ENCODE data around the gene NKIRAS2. TPM values are rescaled to one million over a fixed set of nuclear protein-coding genes. Genes with fewer than 3 reads are reported as not detected.
"Not testable (repeated sequence)": the region's sequence is repeated elsewhere in the genome, so short reads cannot be mapped to it uniquely, and the experiment has no call there.

NKIRAS2 gene
- total RNA-seq, 2 donors from 2014 or later, result 43.8 to 46.2 TPM

- no peak for DNase-seq (ENCODE audit: low spot score)
- no peaks in the 10 kb centered on the region for H3K27me3 ChIP-seq (replicated peaks; ENCODE audit: insufficient read depth)
- H3K4me1 ChIP-seq (ENCODE audit: control insufficient read depth in 1 of 2, low read depth in 2 of 2), result peaks cover 3 to 24% of the 10 kb centered on the region in 2 donors
- no peak for TF ChIP-seq CTCF (IDR thresholded peaks at IDR 0.05)
- no peak for ATAC-seq (ENCODE audit: insufficient number of reproducible peaks, low FRiP score, low read depth)
- peaks cover 22% of the 10 kb centered on the region for H3K36me3 ChIP-seq
- H3K4me3 ChIP-seq, result no peak overlapping the region
- no peaks in the 10 kb centered on the region for H3K9me3 ChIP-seq
- H3K27ac ChIP-seq, result no peak overlapping the region
These were observed 14.7 kb upstream of the NKIRAS2 start for GRCh38 chr17:42005166-42005565.

GRCh38 chr17:42009170-42009569, 10.7 kb upstream of the NKIRAS2 start:
- Histone ChIP-seq H3K4me1 (ENCODE audit: control insufficient read depth in 1 of 2, low read depth in 2 of 2) (peaks cover 12 to 61% of the 10 kb centered on the region in 2 donors), H3K9me3 (no peaks in the 10 kb centered on the region), H3K27ac (no peak overlapping the region), H3K36me3 (peaks cover 8% of the 10 kb centered on the region), H3K27me3 (replicated peaks; ENCODE audit: insufficient read depth) (no peaks in the 10 kb centered on the region), H3K4me3 (no peak overlapping the region)
- ATAC-seq (ENCODE audit: insufficient number of reproducible peaks, low FRiP score, low read depth) (no peak), DNase-seq (ENCODE audit: low spot score) (no peak)
- no peak for TF ChIP-seq CTCF (IDR thresholded peaks at IDR 0.05)

GRCh38 chr17:42010266-42010680, 9.6 kb upstream of the NKIRAS2 start:
- not testable (repeated sequence) for ATAC-seq (ENCODE audit: insufficient number of reproducible peaks, low FRiP score, low read depth); H3K27me3 ChIP-seq (replicated peaks; ENCODE audit: insufficient read depth); H3K9me3 ChIP-seq; H3K36me3 ChIP-seq; H3K4me3 ChIP-seq; H3K27ac ChIP-seq; DNase-seq (ENCODE audit: low spot score)
- H3K4me1 ChIP-seq (ENCODE audit: control insufficient read depth in 1 of 2, low read depth in 2 of 2), result peaks cover 23 to 72% of the 10 kb centered on the region in 2 donors

GRCh38 chr17:42010898-42011516, 8.9 kb upstream of the NKIRAS2 start:
- H3K4me1 ChIP-seq (ENCODE audit: control insufficient read depth in 1 of 2, low read depth in 2 of 2), result peaks cover 31 to 79% of the 10 kb centered on the region in 2 donors
- peaks cover 8% of the 10 kb centered on the region for H3K36me3 ChIP-seq
- H3K27ac ChIP-seq, result no peak overlapping the region

DNA sequence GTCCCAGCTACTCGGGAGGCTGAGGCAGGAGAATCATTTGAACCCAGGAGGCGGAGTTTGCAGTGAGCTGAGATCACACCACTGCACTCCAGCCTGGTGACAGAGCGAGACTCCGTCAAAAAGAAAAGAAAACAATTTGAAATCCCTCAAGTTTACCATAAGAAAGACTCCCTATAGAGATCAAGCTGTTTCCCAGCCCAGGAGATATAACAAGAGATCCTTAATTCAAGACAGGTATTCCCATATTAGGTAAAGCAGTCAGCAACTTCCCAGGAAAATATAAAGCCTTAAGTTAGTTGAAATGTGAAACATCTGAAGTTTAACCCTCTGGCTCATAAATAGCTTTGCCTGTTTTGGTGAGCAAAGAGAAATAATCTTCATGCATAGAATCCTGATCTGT, 7.5 kb upstream of the NKIRAS2 start:
- not testable (repeated sequence) for DNase-seq (ENCODE audit: low spot score); H3K27me3 ChIP-seq (replicated peaks; ENCODE audit: insufficient read depth); ATAC-seq (ENCODE audit: insufficient number of reproducible peaks, low FRiP score, low read depth); H3K4me3 ChIP-seq; H3K27ac ChIP-seq; H3K36me3 ChIP-seq; H3K9me3 ChIP-seq
- H3K4me1 ChIP-seq (ENCODE audit: control insufficient read depth in 1 of 2, low read depth in 2 of 2), result peaks cover 31 to 76% of the 10 kb centered on the region in 2 donors

More at GRCh38 chr17:42010898-42011516, 8.9 kb upstream of the NKIRAS2 start:
- ATAC-seq (ENCODE audit: insufficient number of reproducible peaks, low FRiP score, low read depth), result no peak
- H3K9me3 ChIP-seq, result no peaks in the 10 kb centered on the region
- no peak for DNase-seq (ENCODE audit: low spot score)
- TF ChIP-seq CTCF (IDR thresholded peaks at IDR 0.05), result no peak
- H3K4me3 ChIP-seq, result no peak overlapping the region
- no peaks in the 10 kb centered on the region for H3K27me3 ChIP-seq (replicated peaks; ENCODE audit: insufficient read depth)

DNA sequence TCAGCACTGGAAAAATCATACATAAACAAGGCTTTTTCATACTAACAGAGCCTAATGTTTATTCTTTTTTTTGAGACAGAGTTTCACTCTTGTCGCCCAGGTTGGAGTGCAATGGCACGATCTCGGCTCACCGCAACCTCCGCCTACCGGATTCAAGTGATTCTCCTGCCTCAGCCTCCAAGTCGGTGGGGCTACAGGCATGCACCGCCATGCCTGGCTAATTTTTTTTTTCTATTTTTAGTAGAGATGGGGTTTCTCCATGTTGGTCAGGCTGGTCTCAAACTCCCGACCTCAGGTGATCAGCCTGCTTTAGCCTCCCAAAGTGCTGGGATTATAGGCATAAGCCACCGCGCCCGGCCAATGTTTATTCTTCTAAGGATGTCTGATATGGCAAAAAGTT, 6.2 kb upstream of the NKIRAS2 start:
- H3K9me3 ChIP-seq; DNase-seq (ENCODE audit: low spot score): not testable (repeated sequence)
- peaks cover 29 to 81% of the 10 kb centered on the region in 2 donors for H3K4me1 ChIP-seq (ENCODE audit: control insufficient read depth in 1 of 2, low read depth in 2 of 2)

More for the DNA sequence above, 6.2 kb upstream of the NKIRAS2 start:
- H3K4me3 ChIP-seq; ATAC-seq (ENCODE audit: insufficient number of reproducible peaks, low FRiP score, low read depth); H3K27me3 ChIP-seq (replicated peaks; ENCODE audit: insufficient read depth); H3K36me3 ChIP-seq: not testable (repeated sequence)
- H3K27ac ChIP-seq, result peak overlapping the region; percentile 8 to 20

Measured in thoracic aorta (tissue), 2 donors.